GM21526 (cell line): Measurements from ENCODE around the gene SMNDC1.

ENCODE experiments used
- ATAC-seq: cut with Tn5 transposase; IDR thresholded peaks from one replicate; pipeline ENCODE4 v1.9.1; 2021; ENCODE audit warnings: moderate library complexity; ENCODE audit not compliant: unreplicated experiment, low FRiP score

SMNDC1 gene

GRCh38 chr10:110330675-110331074 lies 26.0 kb upstream of the SMNDC1 start:
- ATAC-seq, result no peak

- no peak for ATAC-seq
Observed at GRCh38 chr10:110327262-110327914, 22.7 kb upstream of the SMNDC1 start.

GRCh38 chr10:110326351-110327032 lies 21.8 kb upstream of the SMNDC1 start:
- ATAC-seq, result no peak

- ATAC-seq, result no peak
Observed at GRCh38 chr10:110324805-110325280, 20.1 kb upstream of the SMNDC1 start.

GRCh38 chr10:110324201-110324804 lies 19.6 kb upstream of the SMNDC1 start:
- ATAC-seq, result no peak

- no peak for ATAC-seq
Observed at GRCh38 chr10:110323503-110323902, 18.8 kb upstream of the SMNDC1 start.

GRCh38 chr10:110321869-110322620 lies 17.3 kb upstream of the SMNDC1 start:
- ATAC-seq, result no peak

GRCh38 chr10:110317866-110318850 lies 13.4 kb upstream of the SMNDC1 start:
- ATAC-seq, result no peak

GRCh38 chr10:110313674-110314073 lies 9.0 kb upstream of the SMNDC1 start:
- no peak for ATAC-seq

GRCh38 chr10:110312206-110312605 lies 7.5 kb upstream of the SMNDC1 start:
- ATAC-seq, result no peak

- ATAC-seq, result no peak
Observed at GRCh38 chr10:110311357-110311949, 6.7 kb upstream of the SMNDC1 start.

- no peak for ATAC-seq
Observed at GRCh38 chr10:110310741-110311140, 6.0 kb upstream of the SMNDC1 start.

GRCh38 chr10:110307805-110308204 lies 3.1 kb upstream of the SMNDC1 start:
- ATAC-seq, result no peak

- ATAC-seq, result no peak
Observed at GRCh38 chr10:110306452-110306768, 1.7 kb upstream of the SMNDC1 start.

- peak; percentile 49 for ATAC-seq
Observed at GRCh38 chr10:110305767-110306451, 1.2 kb upstream of the SMNDC1 start.

GRCh38 chr10:110304394-110304779 lies 333 bp downstream of the SMNDC1 start:
- peak; percentile 26 for ATAC-seq

- no peak for ATAC-seq
Observed at GRCh38 chr10:110303681-110304080, 1.0 kb downstream of the SMNDC1 start.

GRCh38 chr10:110300486-110300986 lies 4.2 kb downstream of the SMNDC1 start:
- ATAC-seq, result no peak

- ATAC-seq, result no peak
Observed at GRCh38 chr10:110296966-110297365, 7.8 kb downstream of the SMNDC1 start.
